Activated T-helper 17 cell treated with anti-CD3 and anti-CD28 coated beads, Interleukin-2, amount 50 U/mL, for 72 hours (primary cell): ENCODE measurements around the gene CEP68. TPM values are rescaled to one million over a fixed set of nuclear protein-coding genes. Genes with fewer than 3 reads are reported as not detected.

Experiments used
- ATAC-seq: fragments of 150-1000 bp; cut with Tn5 transposase; replicated peaks from 2 replicates; pipeline ENCODE4 v1.10.0; 2021; ENCODE audit warnings: mild to moderate bottlenecking, moderate library complexity
- H3K27ac Mint-ChIP-seq: one replicate; pipeline ENCODE4 v1.8.0; 2022; ENCODE audit warnings: mixed read lengths
- H3K27me3 Mint-ChIP-seq: one replicate; pipeline ENCODE4 v1.8.0; 2022; ENCODE audit warnings: mixed read lengths
- H3K36me3 Mint-ChIP-seq: one replicate; pipeline ENCODE4 v1.8.0; 2022; ENCODE audit warnings: low read depth, mild to moderate bottlenecking, mixed read lengths
- H3K4me1 Mint-ChIP-seq: one replicate; pipeline ENCODE4 v1.8.0; 2022; ENCODE audit warnings: mixed read lengths
- H3K4me3 Mint-ChIP-seq: one replicate; pipeline ENCODE4 v1.8.0; 2022; ENCODE audit warnings: mild to moderate bottlenecking, mixed read lengths
- H3K9me3 Mint-ChIP-seq: one replicate; pipeline ENCODE4 v1.8.0; 2022; ENCODE audit warnings: mixed read lengths
- total RNA-seq, 2 donors: library from RNA; stranded (reverse); gene quantifications; one replicate each; pipeline ENCODE4 v1.2.3, GENCODE V29; 2022

The CEP68 gene
- total RNA-seq, 2 donors from 2014 or later: 6.9 to 10.5 TPM

- ATAC-seq: no peak
- no peaks in the 10 kb centered on the region for H3K27me3 Mint-ChIP-seq
These were observed 77.9 kb downstream of the CEP68 start for GRCh38 chr2:65134158-65134557.

GRCh38 chr2:65136253-65136652, 80.0 kb downstream of the CEP68 start:
- Mint-ChIP-seq H3K4me1 (no peaks in the 10 kb centered on the region), H3K9me3 (no peaks in the 10 kb centered on the region), H3K27me3 (no peaks in the 10 kb centered on the region), H3K27ac (no peak overlapping the region), H3K36me3 (no peaks in the 10 kb centered on the region), H3K4me3 (no peak overlapping the region)
- ATAC-seq: no peak

More at GRCh38 chr2:65134158-65134557, 77.9 kb downstream of the CEP68 start:
- no peaks in the 10 kb centered on the region for H3K9me3 Mint-ChIP-seq
- no peak overlapping the region for H3K27ac Mint-ChIP-seq
- H3K4me3 Mint-ChIP-seq: no peak overlapping the region
- H3K4me1 Mint-ChIP-seq: no peaks in the 10 kb centered on the region
- peaks cover 9% of the 10 kb centered on the region for H3K36me3 Mint-ChIP-seq

Other genes starting within 250 kb of the CEP68 start
- 10 to 100 TPM in 1 of 2 donors, 1 to 10 TPM in 1; 8.0 to 44.3 TPM for gene SLC1A4, start 67.0 kb upstream of the CEP68 start, total RNA-seq
- 10 to 100 TPM; 72.1 to 87.1 TPM for gene RAB1A, start 73.7 kb downstream of the CEP68 start, total RNA-seq
- 100 to 1,000 TPM; 276 to 518 TPM for gene ACTR2, start 171.4 kb downstream of the CEP68 start, total RNA-seq